Left renal pelvis (tissue), 4 donors: ENCODE results near the gene CLDN4. TPM values are rescaled to one million over a fixed set of nuclear protein-coding genes. Genes with fewer than 3 reads are reported as not detected.

Experiments
- DNase-seq, 4 donors: peaks; one replicate each; pipeline ENCODE4 v3.0.0-alpha.2; 2013; ENCODE audit warnings: low read depth in 4 of 4, low spot score in 3 of 4
- polyA plus RNA-seq, 4 donors: library from polyadenylated mRNA; unstranded; fragments of 120-200 nt; gene quantifications; one replicate each; pipeline ENCODE4 v1.2.1, GENCODE V29; 2013; ENCODE audit not compliant: insufficient read length in 4 of 4

CLDN4 gene
- polyA plus RNA-seq, 4 donors = 3.7 to 111 (median 66.3) TPM

DNA sequence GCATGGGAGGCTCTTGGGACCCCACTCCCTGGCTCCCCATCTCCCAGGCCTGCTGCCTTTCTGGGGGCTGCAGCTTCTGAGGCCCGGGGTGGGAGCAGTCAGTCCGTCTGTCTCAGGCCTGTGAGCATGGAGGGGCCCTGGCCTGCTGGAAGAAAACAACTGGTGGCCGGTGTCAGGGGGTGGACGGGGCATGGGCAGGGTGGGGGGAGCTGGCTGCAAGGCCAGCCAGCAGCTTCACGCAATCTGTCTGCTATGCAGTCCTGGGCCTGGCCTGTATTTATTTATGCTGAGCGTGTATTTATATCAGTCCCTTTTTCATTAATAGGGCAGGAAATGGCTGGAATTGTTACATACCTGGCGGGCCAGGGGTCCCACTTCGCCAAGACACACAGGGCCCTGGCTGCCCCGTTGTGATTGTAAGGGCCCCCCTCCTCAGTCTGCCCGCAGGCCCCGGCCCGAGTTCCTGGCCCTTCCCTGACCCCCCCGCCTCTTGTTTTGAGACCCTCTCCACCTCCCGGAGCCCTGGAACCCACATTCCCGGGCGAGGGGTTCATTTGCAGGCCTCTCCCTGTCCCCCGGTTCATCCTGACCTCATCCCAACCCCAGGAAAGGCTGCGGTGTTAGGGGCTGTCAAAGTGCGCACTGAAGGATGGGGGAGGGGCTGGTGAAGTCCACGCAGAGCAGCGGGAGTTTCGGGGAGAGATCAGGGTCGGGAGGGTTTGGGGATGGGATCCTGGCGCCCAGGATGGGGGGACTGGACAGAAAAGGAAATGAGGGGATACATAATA lies 38.4 kb downstream of the CLDN4 start:
- DNase-seq = no peak

DNA sequence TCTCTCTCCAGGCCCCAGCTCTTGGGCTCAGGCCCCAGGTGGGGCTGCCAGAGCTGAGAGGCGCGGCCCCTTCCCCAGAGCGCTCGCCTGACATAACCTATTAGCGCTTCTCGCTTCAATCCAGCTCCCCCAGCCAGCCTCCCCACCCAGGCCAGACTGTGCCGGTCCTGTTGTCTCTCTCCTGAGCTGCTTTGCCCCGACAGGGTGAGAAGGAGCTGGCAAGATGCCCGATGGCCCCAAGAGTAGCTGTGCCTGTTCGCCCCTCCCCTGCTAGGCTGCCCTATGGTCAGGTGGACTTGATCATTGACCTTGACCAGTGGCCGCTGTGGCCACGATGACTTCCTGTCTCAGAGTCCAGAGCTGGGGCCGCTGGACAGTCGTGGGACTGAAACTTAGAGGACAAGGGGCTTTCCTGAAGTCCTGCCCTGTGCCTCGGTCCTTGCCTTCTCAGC lies 39.3 kb downstream of the CLDN4 start:
- no peak for DNase-seq

- no peak for DNase-seq
Observed at GRCh38 chr7:73871163-73872011, 40.6 kb downstream of the CLDN4 start.

GRCh38 chr7:73872056-73872908 lies 41.5 kb downstream of the CLDN4 start:
- DNase-seq = no peak

- no peak for DNase-seq
Observed at GRCh38 chr7:73876361-73876760, 45.6 kb downstream of the CLDN4 start.

- no peak for DNase-seq
Observed at GRCh38 chr7:73876973-73877372, 46.2 kb downstream of the CLDN4 start.

GRCh38 chr7:73879977-73880681 lies 49.3 kb downstream of the CLDN4 start:
- DNase-seq = no peak

GRCh38 chr7:73880755-73881328 lies 50.0 kb downstream of the CLDN4 start:
- no peak for DNase-seq

- no peak for DNase-seq
Observed at GRCh38 chr7:73881352-73882046, 50.7 kb downstream of the CLDN4 start.

- DNase-seq = no peak
Observed at GRCh38 chr7:73882047-73882402, 51.2 kb downstream of the CLDN4 start.

Other genes with a start within 250 kb of the CLDN4 start
- 1 to 10 TPM; 1.5 to 9.5 (median 3.4) TPM for gene MLXIPL, start 206.5 kb upstream of the CLDN4 start, polyA plus RNA-seq
- 10 to 100 TPM in 2 of 4 donors, 1 to 10 TPM in 2; 7.0 to 18.1 (median 10.6) TPM for gene VPS37D, start 163.2 kb upstream of the CLDN4 start, polyA plus RNA-seq
- gene DNAJC30, start 147.5 kb upstream of the CLDN4 start, polyA plus RNA-seq = 10 to 100 TPM in 3 of 4 donors, 1 to 10 TPM in 1; 8.3 to 12.0 (median 11.1) TPM
- 10 to 100 TPM; 65.4 to 98.8 (median 80.8) TPM for gene BUD23, start 147.4 kb upstream of the CLDN4 start, polyA plus RNA-seq
- 10 to 100 TPM in 1 of 4 donors, 1 to 10 TPM in 3; 7.1 to 16.1 (median 7.6) TPM for gene STX1A, start 111.3 kb upstream of the CLDN4 start, polyA plus RNA-seq
- gene ABHD11, start 92.2 kb upstream of the CLDN4 start, polyA plus RNA-seq = 10 to 100 TPM in 3 of 4 donors, 1 to 10 TPM in 1; 9.0 to 35.1 (median 24.6) TPM
- gene CLDN3, start 60.7 kb upstream of the CLDN4 start, polyA plus RNA-seq = 10 to 100 TPM in 3 of 4 donors, 1 to 10 TPM in 1; 1.8 to 62.9 (median 28.5) TPM
- gene METTL27, start 11.5 kb downstream of the CLDN4 start, polyA plus RNA-seq = 10 to 100 TPM in 1 of 4 donors, 1 to 10 TPM in 3; 1.8 to 19.0 (median 6.2) TPM
- not detected for gene TMEM270, start 30.2 kb downstream of the CLDN4 start, polyA plus RNA-seq
- gene ELN, start 197.2 kb downstream of the CLDN4 start, polyA plus RNA-seq = 100 to 1,000 TPM in 2 of 4 donors, 10 to 100 TPM in 2; 63.7 to 549 (median 104) TPM